ENCODE measurements around the gene SUSD5.
"Not testable (repeated sequence)": the region's sequence is repeated elsewhere in the genome, so short reads cannot be mapped to it uniquely, and the experiment has no call there.

Gene SUSD5

GRCh38 chr3:33114622-33115023 lies 104.0 kb downstream of the SUSD5 start:
- Histone ChIP-seq H3K36me3 (ENCODE audit: control insufficient read depth, insufficient read depth, low read length) (no peaks in the 10 kb centered on the region; the same call in 1 of the 2 replicates), H3K4me3 (ENCODE audit: low read depth, low read length) (peak overlapping the region; percentile 92), H3K9me3 (ENCODE audit: control insufficient read depth, insufficient read depth, low read length) (no peaks in the 10 kb centered on the region), H3K4me1 (ENCODE audit: control insufficient read depth, insufficient read depth, low read length) (0 out of 2 replicates have a peak, but pooled peaks cover 8% of the 10 kb centered on the region), H3K27ac (ENCODE audit: low read depth, low read length) (no peak overlapping the region), H3K27me3 (ENCODE audit: control insufficient read depth, insufficient read depth, low read length) (no peaks in the 10 kb centered on the region), H3K9ac (ENCODE audit: low read depth, low read length) (no peak overlapping the region)

GRCh38 chr3:33113772-33114621 lies 104.6 kb downstream of the SUSD5 start, which contains the start of gene CRTAP:
Gene CRTAP (plus strand): TSS chr3:33114014. CDS start chr3:33114078, 64 bp downstream.
- 0 out of 2 replicates have a peak, but pooled peaks cover 8% of the 10 kb centered on the region for H3K4me1 ChIP-seq (ENCODE audit: control insufficient read depth, insufficient read depth, low read length)
- peak within 1 kb of the TSS; percentile 76 for H3K9ac ChIP-seq (ENCODE audit: low read depth, low read length)
- peak within 1 kb of the TSS; percentile 87 for H3K27ac ChIP-seq (ENCODE audit: low read depth, low read length)
- H3K36me3 ChIP-seq (ENCODE audit: control insufficient read depth, insufficient read depth, low read length) = no peaks in the 10 kb centered on the region; the same call in 1 of the 2 replicates
- peak within 1 kb of the TSS; percentile 92 for H3K4me3 ChIP-seq (ENCODE audit: low read depth, low read length)
- no peaks in the 10 kb centered on the region for H3K9me3 ChIP-seq (ENCODE audit: control insufficient read depth, insufficient read depth, low read length)
- no peaks in the 10 kb centered on the region for H3K27me3 ChIP-seq (ENCODE audit: control insufficient read depth, insufficient read depth, low read length)

GRCh38 chr3:33111581-33111980 lies 107.0 kb downstream of the SUSD5 start:
- Histone ChIP-seq H3K4me1 (ENCODE audit: control insufficient read depth, insufficient read depth, low read length) (0 out of 2 replicates have a peak, but pooled peaks cover 8% of the 10 kb centered on the region), H3K36me3 (ENCODE audit: control insufficient read depth, insufficient read depth, low read length) (no peaks in the 10 kb centered on the region), H3K4me3 (ENCODE audit: low read depth, low read length) (no peak overlapping the region), H3K27ac (ENCODE audit: low read depth, low read length) (no peak overlapping the region), H3K9me3 (ENCODE audit: control insufficient read depth, insufficient read depth, low read length) (no peaks in the 10 kb centered on the region), H3K9ac (ENCODE audit: low read depth, low read length) (no peak overlapping the region), H3K27me3 (ENCODE audit: control insufficient read depth, insufficient read depth, low read length) (no peaks in the 10 kb centered on the region)

- not testable (repeated sequence) for H3K9me3 ChIP-seq (ENCODE audit: control insufficient read depth, insufficient read depth, low read length); H3K9ac ChIP-seq (ENCODE audit: low read depth, low read length); H3K36me3 ChIP-seq (ENCODE audit: control insufficient read depth, insufficient read depth, low read length); H3K27me3 ChIP-seq (ENCODE audit: control insufficient read depth, insufficient read depth, low read length); H3K4me1 ChIP-seq (ENCODE audit: control insufficient read depth, insufficient read depth, low read length); H3K4me3 ChIP-seq (ENCODE audit: low read depth, low read length); H3K27ac ChIP-seq (ENCODE audit: low read depth, low read length)
Observed at GRCh38 chr3:33106854-33107253, 111.8 kb downstream of the SUSD5 start.

GRCh38 chr3:33105341-33105948 lies 113.2 kb downstream of the SUSD5 start:
- Histone ChIP-seq H3K9ac (ENCODE audit: low read depth, low read length) (no peak overlapping the region), H3K4me3 (ENCODE audit: low read depth, low read length) (no peak overlapping the region), H3K9me3 (ENCODE audit: control insufficient read depth, insufficient read depth, low read length) (no peaks in the 10 kb centered on the region), H3K27me3 (ENCODE audit: control insufficient read depth, insufficient read depth, low read length) (no peaks in the 10 kb centered on the region), H3K36me3 (ENCODE audit: control insufficient read depth, insufficient read depth, low read length) (no peaks in the 10 kb centered on the region), H3K4me1 (ENCODE audit: control insufficient read depth, insufficient read depth, low read length) (no peaks in the 10 kb centered on the region), H3K27ac (ENCODE audit: low read depth, low read length) (no peak overlapping the region)

GRCh38 chr3:33104803-33105202 lies 113.8 kb downstream of the SUSD5 start:
- Histone ChIP-seq H3K27me3 (ENCODE audit: control insufficient read depth, insufficient read depth, low read length) (no peaks in the 10 kb centered on the region), H3K9me3 (ENCODE audit: control insufficient read depth, insufficient read depth, low read length) (no peaks in the 10 kb centered on the region), H3K36me3 (ENCODE audit: control insufficient read depth, insufficient read depth, low read length) (no peaks in the 10 kb centered on the region), H3K4me3 (ENCODE audit: low read depth, low read length) (no peak overlapping the region), H3K9ac (ENCODE audit: low read depth, low read length) (no peak overlapping the region), H3K4me1 (ENCODE audit: control insufficient read depth, insufficient read depth, low read length) (no peaks in the 10 kb centered on the region), H3K27ac (ENCODE audit: low read depth, low read length) (no peak overlapping the region)

GRCh38 chr3:33103480-33103879 lies 115.1 kb downstream of the SUSD5 start:
- no peaks in the 10 kb centered on the region for H3K4me1 ChIP-seq (ENCODE audit: control insufficient read depth, insufficient read depth, low read length)
- no peaks in the 10 kb centered on the region for H3K36me3 ChIP-seq (ENCODE audit: control insufficient read depth, insufficient read depth, low read length)
- no peaks in the 10 kb centered on the region for H3K27me3 ChIP-seq (ENCODE audit: control insufficient read depth, insufficient read depth, low read length)
- H3K9me3 ChIP-seq (ENCODE audit: control insufficient read depth, insufficient read depth, low read length) = no peaks in the 10 kb centered on the region
- H3K27ac ChIP-seq (ENCODE audit: low read depth, low read length) = no peak overlapping the region
- no peak overlapping the region for H3K4me3 ChIP-seq (ENCODE audit: low read depth, low read length)
- no peak overlapping the region for H3K9ac ChIP-seq (ENCODE audit: low read depth, low read length)

GRCh38 chr3:33103034-33103433 lies 115.6 kb downstream of the SUSD5 start:
- Histone ChIP-seq H3K9me3 (ENCODE audit: control insufficient read depth, insufficient read depth, low read length) (no peaks in the 10 kb centered on the region), H3K27me3 (ENCODE audit: control insufficient read depth, insufficient read depth, low read length) (no peaks in the 10 kb centered on the region), H3K27ac (ENCODE audit: low read depth, low read length) (no peak overlapping the region), H3K36me3 (ENCODE audit: control insufficient read depth, insufficient read depth, low read length) (no peaks in the 10 kb centered on the region), H3K4me3 (ENCODE audit: low read depth, low read length) (no peak overlapping the region), H3K9ac (ENCODE audit: low read depth, low read length) (no peak overlapping the region), H3K4me1 (ENCODE audit: control insufficient read depth, insufficient read depth, low read length) (no peaks in the 10 kb centered on the region)

GRCh38 chr3:33100229-33100628 lies 118.4 kb downstream of the SUSD5 start:
- Histone ChIP-seq H3K36me3 (ENCODE audit: control insufficient read depth, insufficient read depth, low read length) (no peaks in the 10 kb centered on the region), H3K4me1 (ENCODE audit: control insufficient read depth, insufficient read depth, low read length) (no peaks in the 10 kb centered on the region; the same call in 1 of the 2 replicates), H3K9ac (ENCODE audit: low read depth, low read length) (no peak overlapping the region), H3K27me3 (ENCODE audit: control insufficient read depth, insufficient read depth, low read length) (no peaks in the 10 kb centered on the region), H3K4me3 (ENCODE audit: low read depth, low read length) (no peak overlapping the region), H3K9me3 (ENCODE audit: control insufficient read depth, insufficient read depth, low read length) (no peaks in the 10 kb centered on the region), H3K27ac (ENCODE audit: low read depth, low read length) (no peak overlapping the region)
